PFSK-1 (cell line): ENCODE results near the gene JPH3.

Experiments
- TAF1 ChIP-seq: IDR thresholded peaks from 2 replicates; pipeline ENCODE4 v1.6.1; 2012; ENCODE audit warnings: low read length, control low read depth, borderline replicate concordance; ENCODE audit not compliant: insufficient read depth
- TF ChIP-seq, protein P1 (sequence below), 2 experiments: IDR thresholded peaks; 2 replicates each; pipeline versions ENCODE4 v1.6.1 to v1.8.0; 2011 to 2012; ENCODE audit warnings: low read depth in 2 of 2, low read length in 2 of 2, control low read depth in 1 of 2, inconsistent platforms in 1 of 2, mild to moderate bottlenecking in 1 of 2, moderate library complexity in 1 of 2; ENCODE audit not compliant: insufficient read depth in 1 of 2

DNA sequence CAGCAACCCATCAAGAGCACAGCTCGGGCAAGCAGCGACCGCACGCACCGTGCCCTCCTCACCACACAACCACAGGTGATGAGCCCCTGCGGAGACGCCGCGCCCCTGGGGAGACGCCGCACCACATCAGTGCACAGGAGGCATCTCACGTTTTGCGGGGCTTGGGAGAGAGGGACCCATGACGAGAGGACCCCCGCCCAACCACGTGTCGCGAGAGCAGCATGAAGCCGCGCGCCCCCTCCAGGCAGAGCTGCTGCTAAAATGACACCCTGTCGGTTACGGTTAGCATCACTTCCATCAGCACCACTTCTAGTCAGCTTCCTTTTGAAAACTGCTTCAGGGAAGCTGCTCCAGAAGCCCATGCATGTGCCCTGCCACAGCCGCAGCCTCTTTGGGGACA, 118.1 kb downstream of the JPH3 start:
- TF ChIP-seq, protein P1, sequence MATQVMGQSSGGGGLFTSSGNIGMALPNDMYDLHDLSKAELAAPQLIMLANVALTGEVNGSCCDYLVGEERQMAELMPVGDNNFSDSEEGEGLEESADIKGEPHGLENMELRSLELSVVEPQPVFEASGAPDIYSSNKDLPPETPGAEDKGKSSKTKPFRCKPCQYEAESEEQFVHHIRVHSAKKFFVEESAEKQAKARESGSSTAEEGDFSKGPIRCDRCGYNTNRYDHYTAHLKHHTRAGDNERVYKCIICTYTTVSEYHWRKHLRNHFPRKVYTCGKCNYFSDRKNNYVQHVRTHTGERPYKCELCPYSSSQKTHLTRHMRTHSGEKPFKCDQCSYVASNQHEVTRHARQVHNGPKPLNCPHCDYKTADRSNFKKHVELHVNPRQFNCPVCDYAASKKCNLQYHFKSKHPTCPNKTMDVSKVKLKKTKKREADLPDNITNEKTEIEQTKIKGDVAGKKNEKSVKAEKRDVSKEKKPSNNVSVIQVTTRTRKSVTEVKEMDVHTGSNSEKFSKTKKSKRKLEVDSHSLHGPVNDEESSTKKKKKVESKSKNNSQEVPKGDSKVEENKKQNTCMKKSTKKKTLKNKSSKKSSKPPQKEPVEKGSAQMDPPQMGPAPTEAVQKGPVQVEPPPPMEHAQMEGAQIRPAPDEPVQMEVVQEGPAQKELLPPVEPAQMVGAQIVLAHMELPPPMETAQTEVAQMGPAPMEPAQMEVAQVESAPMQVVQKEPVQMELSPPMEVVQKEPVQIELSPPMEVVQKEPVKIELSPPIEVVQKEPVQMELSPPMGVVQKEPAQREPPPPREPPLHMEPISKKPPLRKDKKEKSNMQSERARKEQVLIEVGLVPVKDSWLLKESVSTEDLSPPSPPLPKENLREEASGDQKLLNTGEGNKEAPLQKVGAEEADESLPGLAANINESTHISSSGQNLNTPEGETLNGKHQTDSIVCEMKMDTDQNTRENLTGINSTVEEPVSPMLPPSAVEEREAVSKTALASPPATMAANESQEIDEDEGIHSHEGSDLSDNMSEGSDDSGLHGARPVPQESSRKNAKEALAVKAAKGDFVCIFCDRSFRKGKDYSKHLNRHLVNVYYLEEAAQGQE (IDR thresholded peaks at IDR 0.05; ENCODE audit: insufficient read depth in 1 of 2, low read depth in 2 of 2, low read length in 2 of 2): no peak
- no peak for TF ChIP-seq TAF1
